NK-92 (cell line): ENCODE results near the gene CD2BP2.
"Not testable (repeated sequence)": the region's sequence is repeated elsewhere in the genome, so short reads cannot be mapped to it uniquely, and the experiment has no call there.

ENCODE experiments used
- DNase-seq: peaks from one replicate; lab custom pipeline; 2025; ENCODE audit not compliant: unreplicated experiment; lab: John Stamatoyannopoulos, UW

The CD2BP2 gene

GRCh38 chr16:30355144-30355953 lies at the start of gene CD2BP2:
CD2BP2 (minus strand) TSS chr16:30355308; CDS start chr16:30354681, 627 bp downstream.
- DNase-seq = no peak

- DNase-seq = no peak
These were observed 46.8 kb upstream of the CD2BP2 start for GRCh38 chr16:30401768-30402425.

- no peak for DNase-seq
These were observed 44.5 kb upstream of the CD2BP2 start for GRCh38 chr16:30399435-30400186.

- DNase-seq = no peak
These were observed 43.7 kb upstream of the CD2BP2 start for GRCh38 chr16:30398661-30399434.

- no peak for DNase-seq
These were observed 42.9 kb upstream of the CD2BP2 start for GRCh38 chr16:30397776-30398660.

- no peak for DNase-seq
These were observed 41.9 kb upstream of the CD2BP2 start for GRCh38 chr16:30397056-30397455.

- not testable (repeated sequence) for DNase-seq
These were observed 41.5 kb upstream of the CD2BP2 start for GRCh38 chr16:30396627-30397026.

- no peak for DNase-seq
These were observed 41.0 kb upstream of the CD2BP2 start for GRCh38 chr16:30395992-30396585.

GRCh38 chr16:30395155-30395991 lies 40.3 kb upstream of the CD2BP2 start, which contains the start of gene ZNF48:
ZNF48 (plus strand) TSS chr16:30395420; CDS start chr16:30395795, 375 bp downstream.
- DNase-seq = no peak

GRCh38 chr16:30394592-30395154 lies 39.6 kb upstream of the CD2BP2 start:
- DNase-seq = no peak

GRCh38 chr16:30383521-30383920 lies 28.4 kb upstream of the CD2BP2 start:
- no peak for DNase-seq

- DNase-seq = no peak
These were observed 27.2 kb upstream of the CD2BP2 start, which contains the start of gene SEPTIN1 for GRCh38 chr16:30382111-30382881. SEPTIN1 (minus strand) TSS chr16:30382561; CDS start chr16:30382542, 19 bp downstream.

- DNase-seq = no peak
These were observed 26.4 kb upstream of the CD2BP2 start for GRCh38 chr16:30381291-30382041.

GRCh38 chr16:30380803-30381208 lies 25.7 kb upstream of the CD2BP2 start:
- DNase-seq = no peak

GRCh38 chr16:30380072-30380802 lies 25.1 kb upstream of the CD2BP2 start:
- no peak for DNase-seq
